Right atrium auricular region (tissue), 2 donors: ENCODE measurements around the gene INSIG1. TPM values are rescaled to one million over a fixed set of nuclear protein-coding genes. Genes with fewer than 3 reads are reported as not detected.

ENCODE experiments used
- DNase-seq: peaks from one replicate; pipeline ENCODE4 v3.0.0-alpha.2; 2019; ENCODE audit warnings: low spot score
- H3K27ac ChIP-seq, 2 donors: fragments of 200-600 bp; sonication (generic); 1 replicate in 1 of 2; 2 replicates in 1 of 2; pipeline ENCODE4 v1.5.1; 2016 to 2019
- H3K27me3 ChIP-seq, 2 donors: fragments of 200-600 bp; sonication (generic); one replicate each; pipeline versions ENCODE4 v1.5.1 to v1.6.0; 2017 to 2019
- H3K36me3 ChIP-seq: fragments of 200-600 bp; sonication (generic); one replicate; pipeline ENCODE4 v1.5.1; 2016
- H3K4me1 ChIP-seq, 2 donors: fragments of 200-600 bp; sonication (generic); one replicate each; pipeline versions ENCODE4 v1.5.1 to v1.6.0; 2017 to 2019
- H3K4me3 ChIP-seq, 2 donors: fragments of 200-600 bp; sonication (generic); 1 replicate in 1 of 2; 2 replicates in 1 of 2; pipeline ENCODE4 v1.5.1; 2017 to 2019; ENCODE audit warnings: mild to moderate bottlenecking in 1 of 2, moderate library complexity in 1 of 2
- H3K9me3 ChIP-seq, 2 donors: fragments of 200-600 bp; sonication (generic); one replicate each; pipeline ENCODE4 v1.5.1; 2019
- CTCF ChIP-seq, 2 donors: fragments of 200-600 bp; sonication (generic); IDR thresholded peaks; one replicate each; pipeline ENCODE4 v1.5.1; 2019; ENCODE audit warnings: antibody characterized with exemption in 2 of 2
- total RNA-seq, 2 donors: library from RNA; depleted of rRNA; stranded (reverse); fragments of >200 nt; gene quantifications; one replicate each; pipeline ENCODE4 v1.1.0, GENCODE V29; 2016

The INSIG1 gene
- total RNA-seq, 2 donors from 2014 or later, result 15.8 to 25.7 TPM

DNA sequence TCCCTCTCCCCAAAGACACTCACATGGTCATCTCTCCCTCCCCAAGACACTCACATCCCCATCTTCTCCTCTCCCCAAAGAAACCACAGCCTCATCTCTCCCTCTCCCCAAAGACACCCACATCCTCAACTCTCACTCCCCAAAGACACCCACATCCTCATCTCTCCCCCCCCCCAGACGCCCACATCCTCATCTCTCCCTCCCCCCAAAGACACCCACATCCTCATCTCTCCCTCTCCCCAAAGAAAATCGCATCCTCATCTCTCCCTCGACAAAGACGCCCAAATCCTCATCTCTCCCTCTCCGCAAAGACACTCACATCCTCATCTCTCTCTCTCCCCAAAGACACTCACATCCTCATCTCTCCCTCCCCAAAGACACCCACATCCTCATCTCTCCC is 31.5 kb downstream of the INSIG1 start:
- no peaks in the 10 kb centered on the region for H3K36me3 ChIP-seq
- no peak overlapping the region for H3K27ac ChIP-seq
- H3K4me1 ChIP-seq, result no peaks in the 10 kb centered on the region
- TF ChIP-seq CTCF (IDR thresholded peaks at IDR 0.05), result no peak
- no peak overlapping the region for H3K4me3 ChIP-seq
- DNase-seq, result no peak
- H3K9me3 ChIP-seq, result no peaks in the 10 kb centered on the region
- H3K27me3 ChIP-seq, result no peaks in the 10 kb centered on the region

GRCh38 chr7:155331396-155331795 is 33.7 kb downstream of the INSIG1 start:
- no peak for DNase-seq
- no peak for TF ChIP-seq CTCF (IDR thresholded peaks at IDR 0.05)
- H3K4me1 ChIP-seq, result no peaks in the 10 kb centered on the region
- no peaks in the 10 kb centered on the region for H3K9me3 ChIP-seq
- H3K27me3 ChIP-seq, result no peaks in the 10 kb centered on the region
- no peaks in the 10 kb centered on the region for H3K36me3 ChIP-seq
- no peak overlapping the region for H3K27ac ChIP-seq
- no peak overlapping the region for H3K4me3 ChIP-seq

GRCh38 chr7:155333346-155334234 is 35.9 kb downstream of the INSIG1 start:
- no peak for DNase-seq
- H3K36me3 ChIP-seq, result no peaks in the 10 kb centered on the region
- no peak overlapping the region for H3K4me3 ChIP-seq
- no peak overlapping the region for H3K27ac ChIP-seq
- TF ChIP-seq CTCF (IDR thresholded peaks at IDR 0.05), result no peak
- no peaks in the 10 kb centered on the region for H3K4me1 ChIP-seq
- no peaks in the 10 kb centered on the region for H3K27me3 ChIP-seq
- H3K9me3 ChIP-seq, result no peaks in the 10 kb centered on the region

GRCh38 chr7:155336812-155337602 is 39.3 kb downstream of the INSIG1 start:
- Histone ChIP-seq H3K27me3 (no peaks in the 10 kb centered on the region), H3K4me3 (no peak overlapping the region), H3K27ac (no peak overlapping the region), H3K4me1 (no peaks in the 10 kb centered on the region), H3K36me3 (no peaks in the 10 kb centered on the region), H3K9me3 (no peaks in the 10 kb centered on the region)
- DNase-seq, result no peak
- TF ChIP-seq CTCF (IDR thresholded peaks at IDR 0.05), result no peak

- Histone ChIP-seq H3K27ac (no peak overlapping the region), H3K27me3 (no peaks in the 10 kb centered on the region), H3K4me3 (no peak overlapping the region), H3K9me3 (no peaks in the 10 kb centered on the region), H3K36me3 (no peaks in the 10 kb centered on the region), H3K4me1 (no peaks in the 10 kb centered on the region)
- no peak for DNase-seq
- no peak for TF ChIP-seq CTCF (IDR thresholded peaks at IDR 0.05)
Observed at GRCh38 chr7:155337946-155338631, 40.4 kb downstream of the INSIG1 start.
